ENCODE results near the gene ENGASE. TPM values are rescaled to one million over a fixed set of nuclear protein-coding genes. Genes with fewer than 3 reads are reported as not detected.

ENGASE gene
- total RNA-seq, 1 donor from 2014 or later, result 76.2 TPM

GRCh38 chr17:79113699-79114457, 39.3 kb downstream of the ENGASE start:
- Mint-ChIP-seq H3K27me3 (ENCODE audit: low read depth) (peaks cover 76% of the 10 kb centered on the region), H3K36me3 (no peaks in the 10 kb centered on the region), H3K27ac (no peak overlapping the region), H3K4me3 (no peak overlapping the region), H3K4me1 (peaks cover 10% of the 10 kb centered on the region), H3K9me3 (no peaks in the 10 kb centered on the region)
- DNase-seq (ENCODE audit: low spot score in 2 of 2, unreplicated experiment in 2 of 2), result no peak
- TF ChIP-seq CTCF (IDR thresholded peaks at IDR 0.05; ENCODE audit: unreplicated experiment), result no peak

- peaks cover 10% of the 10 kb centered on the region for H3K4me1 Mint-ChIP-seq
- H3K36me3 Mint-ChIP-seq, result no peaks in the 10 kb centered on the region
- no peaks in the 10 kb centered on the region for H3K9me3 Mint-ChIP-seq
- no peak overlapping the region for H3K4me3 Mint-ChIP-seq
- TF ChIP-seq CTCF (IDR thresholded peaks at IDR 0.05; ENCODE audit: unreplicated experiment), result no peak
- peaks cover 68% of the 10 kb centered on the region for H3K27me3 Mint-ChIP-seq (ENCODE audit: low read depth)
- DNase-seq (ENCODE audit: low spot score in 2 of 2, unreplicated experiment in 2 of 2), result peak in 1 of 2 experiments; percentile 56
- H3K27ac Mint-ChIP-seq, result peak overlapping the region; percentile 25
Observed at GRCh38 chr17:79114458-79115301, 40.1 kb downstream of the ENGASE start.

DNA sequence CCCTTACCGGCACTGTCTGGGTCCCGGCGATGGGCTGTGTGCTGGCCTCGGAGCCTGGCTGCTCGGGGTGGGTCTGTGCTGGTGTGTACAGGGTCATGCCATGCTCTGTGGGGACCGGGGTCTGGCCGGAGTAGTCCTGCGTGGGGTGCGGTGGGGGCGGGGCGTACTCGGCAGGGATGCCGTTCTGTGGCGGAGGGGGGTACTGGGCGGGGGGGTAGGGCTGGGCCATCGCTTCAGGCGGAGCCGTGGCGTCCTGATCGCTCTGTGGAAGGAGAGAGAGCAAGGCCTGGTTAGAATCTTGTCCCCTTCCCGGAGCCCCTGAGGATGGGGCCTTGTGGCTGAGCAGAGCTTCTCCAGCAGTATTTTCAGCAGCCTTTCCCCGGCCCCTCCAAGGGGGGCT, 40.9 kb downstream of the ENGASE start:
- no peak overlapping the region for H3K27ac Mint-ChIP-seq
- H3K9me3 Mint-ChIP-seq, result no peaks in the 10 kb centered on the region

DNA sequence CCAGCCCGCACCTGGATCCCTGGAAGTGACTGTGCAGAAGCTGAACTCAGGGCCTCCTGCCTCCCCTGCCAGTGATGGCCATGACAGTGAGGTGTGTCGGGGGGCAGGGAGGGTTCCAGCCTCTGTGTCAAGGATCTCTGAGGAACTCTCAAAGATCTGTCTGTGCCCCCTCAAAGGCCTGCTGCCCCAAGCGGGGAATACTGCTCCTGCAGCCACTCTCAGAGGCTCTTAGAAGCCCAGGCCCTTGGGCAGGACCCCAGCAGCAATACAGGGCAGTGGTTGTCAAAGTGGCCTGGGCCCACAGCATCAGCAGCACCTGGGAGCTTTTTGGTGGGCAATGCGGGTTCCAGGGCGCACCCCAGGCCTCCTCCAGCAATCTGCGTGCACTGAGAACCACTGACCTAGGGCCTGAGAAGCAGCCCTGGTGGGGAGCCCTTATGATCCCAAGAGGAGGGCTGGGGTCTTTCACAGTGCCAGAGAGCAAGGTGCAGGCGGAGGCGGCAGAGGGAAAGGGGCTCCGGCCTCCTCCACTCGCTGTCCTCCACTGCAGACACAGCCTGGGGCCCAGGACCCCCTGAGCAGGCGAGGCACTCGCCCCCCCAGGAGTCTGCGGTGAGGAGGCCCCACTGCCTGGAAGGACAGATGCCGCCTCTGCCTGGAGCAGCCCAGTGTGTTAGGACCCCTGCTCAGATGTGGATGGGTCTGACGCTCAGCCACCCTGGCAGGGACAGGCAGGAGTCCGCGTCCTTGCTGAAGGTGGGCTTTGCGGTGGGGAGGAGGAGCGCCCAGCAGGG, 42.1 kb downstream of the ENGASE start:
- H3K4me1 Mint-ChIP-seq, result peaks cover 10% of the 10 kb centered on the region
- no peaks in the 10 kb centered on the region for H3K36me3 Mint-ChIP-seq

More for the DNA sequence above, 40.9 kb downstream of the ENGASE start:
- Mint-ChIP-seq H3K4me3 (no peak overlapping the region), H3K4me1 (peaks cover 10% of the 10 kb centered on the region), H3K36me3 (no peaks in the 10 kb centered on the region), H3K27me3 (ENCODE audit: low read depth) (peaks cover 60% of the 10 kb centered on the region)
- TF ChIP-seq CTCF (IDR thresholded peaks at IDR 0.05; ENCODE audit: unreplicated experiment), result no peak
- DNase-seq (ENCODE audit: low spot score in 2 of 2, unreplicated experiment in 2 of 2), result no peak

More for the DNA sequence above, 42.1 kb downstream of the ENGASE start:
- DNase-seq (ENCODE audit: low spot score in 2 of 2, unreplicated experiment in 2 of 2), result no peak
- H3K4me3 Mint-ChIP-seq, result no peak overlapping the region
- TF ChIP-seq CTCF (IDR thresholded peaks at IDR 0.05; ENCODE audit: unreplicated experiment), result no peak
- H3K27ac Mint-ChIP-seq, result no peak overlapping the region
- H3K9me3 Mint-ChIP-seq, result no peaks in the 10 kb centered on the region
- peaks cover 47% of the 10 kb centered on the region for H3K27me3 Mint-ChIP-seq (ENCODE audit: low read depth)
